Measurements from ENCODE around the gene ADORA1.

The ADORA1 gene

DNA sequence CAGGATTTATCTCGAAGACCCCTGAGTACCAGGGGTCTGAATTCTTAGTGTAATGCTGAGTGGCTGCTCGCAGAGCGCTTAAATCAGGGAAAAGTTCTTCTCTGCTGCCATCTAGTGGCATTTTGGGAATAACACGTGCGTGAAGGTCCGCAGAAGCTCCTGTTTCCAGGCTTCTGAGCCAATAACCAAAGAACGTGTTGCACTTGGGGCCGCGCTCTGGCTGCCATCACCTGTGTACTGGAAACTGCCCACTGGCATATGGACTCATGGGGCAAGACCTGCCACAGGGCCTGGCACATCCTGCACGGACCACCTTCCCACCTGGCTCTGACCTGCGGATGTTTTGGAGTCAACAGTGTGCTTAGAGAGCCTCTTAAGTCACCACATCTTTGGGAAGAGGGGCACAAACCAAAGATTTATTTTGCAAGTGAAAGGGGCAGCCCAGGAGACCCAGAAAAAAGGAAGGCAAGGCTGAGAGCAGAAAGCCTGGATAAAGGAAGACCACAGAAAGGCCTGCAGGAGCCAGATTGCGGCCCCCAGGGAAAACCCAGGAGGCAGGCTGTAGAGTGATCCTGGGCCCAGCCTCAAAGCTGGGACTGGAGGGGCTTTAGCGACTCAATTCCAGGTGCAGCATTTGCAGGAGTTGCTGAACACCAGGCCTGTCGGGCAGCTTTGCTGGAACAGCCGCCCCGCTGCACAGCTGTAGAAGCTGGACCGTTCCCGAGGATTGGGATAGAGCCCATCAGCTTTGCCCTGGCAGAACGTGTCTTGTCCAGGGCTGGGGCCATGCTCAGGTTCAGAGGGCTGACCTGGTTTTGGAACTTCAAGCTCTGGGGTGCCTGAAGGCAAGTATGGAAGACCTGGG is 89.0 kb downstream of the ADORA1 start:
- DNase-seq (ENCODE audit: insufficient read length) (peak; percentile 46), FAIRE-seq (peak; percentile 77)
- TF ChIP-seq TAF1 (IDR thresholded peaks at IDR 0.05; ENCODE audit: borderline replicate concordance, low read depth, low read length) (no peak), POLR2A (IDR thresholded peaks at IDR 0.05; ENCODE audit: low read depth, low read length) (no peak), POLR2AphosphoS5 (IDR thresholded peaks at IDR 0.05; ENCODE audit: low read depth, low read length) (no peak)
